HG03095 (cell line): Measurements from ENCODE around the gene LAX1.
"Not testable (repeated sequence)": the region's sequence is repeated elsewhere in the genome, so short reads cannot be mapped to it uniquely, and the experiment has no call there.

Source experiments
- ATAC-seq: cut with Tn5 transposase; IDR thresholded peaks from one replicate; pipeline ENCODE4 v1.9.1; 2021; ENCODE audit warnings: moderate library complexity; ENCODE audit not compliant: unreplicated experiment

LAX1 gene

GRCh38 chr1:203768256-203768655 is 3.3 kb downstream of the LAX1 start:
- no peak for ATAC-seq

- no peak for ATAC-seq
Measured at GRCh38 chr1:203769505-203770343, 4.7 kb downstream of the LAX1 start.

- no peak for ATAC-seq
Measured at GRCh38 chr1:203771901-203772301, 6.9 kb downstream of the LAX1 start.

GRCh38 chr1:203772836-203773235 is 7.9 kb downstream of the LAX1 start:
- ATAC-seq, result no peak

GRCh38 chr1:203776636-203777035 is 11.7 kb downstream of the LAX1 start:
- ATAC-seq, result no peak

GRCh38 chr1:203777596-203777995 is 12.6 kb downstream of the LAX1 start:
- no peak for ATAC-seq

- no peak for ATAC-seq
Measured at GRCh38 chr1:203778146-203778545, 13.2 kb downstream of the LAX1 start.

GRCh38 chr1:203778789-203779188 is 13.8 kb downstream of the LAX1 start:
- no peak for ATAC-seq

- ATAC-seq, result no peak
Measured at GRCh38 chr1:203781962-203782361, 17.0 kb downstream of the LAX1 start.

GRCh38 chr1:203789966-203790365 is 25.0 kb downstream of the LAX1 start:
- ATAC-seq, result no peak

- ATAC-seq, result no peak
Measured at GRCh38 chr1:203791498-203791897, 26.5 kb downstream of the LAX1 start.

- ATAC-seq, result no peak
Measured at GRCh38 chr1:203792486-203792885, 27.5 kb downstream of the LAX1 start.

- ATAC-seq, result not testable (repeated sequence)
Measured at GRCh38 chr1:203793561-203793960, 28.6 kb downstream of the LAX1 start.

- no peak for ATAC-seq
Measured at GRCh38 chr1:203794764-203795440, 29.9 kb downstream of the LAX1 start.

GRCh38 chr1:203795441-203796235 is 30.7 kb downstream of the LAX1 start, which contains the start of the genes ZBED6 and ZC3H11A:
Gene ZBED6 (plus strand): TSS chr1:203795623. CDS start chr1:203797523, 1,900 bp downstream.
Gene ZC3H11A (plus strand): TSS chr1:203795623. CDS start chr1:203817071, 21,448 bp downstream.
- peak; percentile 94 for ATAC-seq

GRCh38 chr1:203796236-203796605 is 31.2 kb downstream of the LAX1 start:
- ATAC-seq, result no peak

GRCh38 chr1:203797216-203797615 is 32.2 kb downstream of the LAX1 start:
- no peak for ATAC-seq

GRCh38 chr1:203797948-203798655 is 33.1 kb downstream of the LAX1 start:
- ATAC-seq, result no peak

GRCh38 chr1:203799157-203799556 is 34.2 kb downstream of the LAX1 start:
- no peak for ATAC-seq

- no peak for ATAC-seq
Measured at GRCh38 chr1:203799971-203800370, 35.0 kb downstream of the LAX1 start.

- no peak for ATAC-seq
Measured at GRCh38 chr1:203805689-203806088, 40.7 kb downstream of the LAX1 start.
